NCI-H128 (cell line): ENCODE results near the gene TAF9.
"Not testable (repeated sequence)": the region's sequence is repeated elsewhere in the genome, so short reads cannot be mapped to it uniquely, and the experiment has no call there.

Experiments used
- DNase-seq: peaks from one replicate; lab custom pipeline; 2025; ENCODE audit not compliant: unreplicated experiment; lab: John Stamatoyannopoulos, UW

TAF9 gene

DNA sequence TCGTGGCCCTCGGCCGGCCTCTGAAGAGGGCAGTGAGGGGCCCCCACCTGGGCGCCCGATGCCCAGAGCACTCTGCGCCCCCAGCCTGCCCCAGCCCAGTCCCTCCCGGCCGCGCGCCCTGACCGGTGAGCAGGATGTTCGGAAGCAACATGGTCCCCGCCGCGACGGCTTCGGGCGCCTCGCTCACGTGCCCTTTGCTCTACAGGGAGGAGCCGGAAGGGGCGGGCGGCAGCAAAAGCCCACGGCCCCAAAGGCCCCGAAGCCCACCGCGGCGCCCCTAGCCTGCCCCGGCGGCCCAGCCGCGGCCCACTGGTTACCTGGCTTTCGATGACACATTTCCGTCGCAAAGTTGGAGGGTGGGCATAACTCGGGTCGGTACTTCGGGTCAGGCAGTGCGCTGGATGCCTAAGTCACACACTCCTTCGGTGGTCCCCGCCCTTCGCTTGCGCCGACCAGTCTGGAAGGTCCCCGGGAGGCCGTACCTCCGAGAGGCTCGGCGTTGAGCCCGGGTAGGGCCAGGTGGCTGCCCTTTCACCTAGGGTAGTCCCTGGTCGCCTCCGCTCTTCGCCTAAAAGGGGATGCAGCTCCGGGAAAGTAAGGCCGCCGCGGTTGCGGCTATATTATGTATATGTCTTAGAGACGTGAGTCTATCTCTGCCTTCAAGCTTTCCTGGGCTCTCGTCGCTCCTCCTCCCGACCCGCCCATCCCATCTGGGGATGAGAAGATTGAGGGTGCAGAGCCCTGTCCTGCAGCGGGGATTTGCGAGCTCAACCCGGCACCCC, at the start of gene TAF9, which contains the start of the genes AK6 and RAD17:
TAF9 (minus strand) TSS at position 181 of the 782 bp plus-strand sequence. CDS start 3,783 bp downstream, outside the sequence.
AK6 (minus strand) TSS at position 181 of the 782 bp plus-strand sequence; CDS start at position 151, 30 bp downstream.
RAD17 (plus strand) TSS at position 479 of the 782 bp plus-strand sequence. CDS start 2,391 bp downstream, outside the sequence.
- DNase-seq, result peak; percentile 70

GRCh38 chr5:69418554-69418953, 49.2 kb upstream of the TAF9 start:
- DNase-seq, result no peak

GRCh38 chr5:69416699-69417098, 47.4 kb upstream of the TAF9 start:
- DNase-seq, result no peak

- no peak for DNase-seq
Observed at GRCh38 chr5:69416180-69416579, 46.9 kb upstream of the TAF9 start.

GRCh38 chr5:69415584-69415958, 46.3 kb upstream of the TAF9 start:
- no peak for DNase-seq

DNA sequence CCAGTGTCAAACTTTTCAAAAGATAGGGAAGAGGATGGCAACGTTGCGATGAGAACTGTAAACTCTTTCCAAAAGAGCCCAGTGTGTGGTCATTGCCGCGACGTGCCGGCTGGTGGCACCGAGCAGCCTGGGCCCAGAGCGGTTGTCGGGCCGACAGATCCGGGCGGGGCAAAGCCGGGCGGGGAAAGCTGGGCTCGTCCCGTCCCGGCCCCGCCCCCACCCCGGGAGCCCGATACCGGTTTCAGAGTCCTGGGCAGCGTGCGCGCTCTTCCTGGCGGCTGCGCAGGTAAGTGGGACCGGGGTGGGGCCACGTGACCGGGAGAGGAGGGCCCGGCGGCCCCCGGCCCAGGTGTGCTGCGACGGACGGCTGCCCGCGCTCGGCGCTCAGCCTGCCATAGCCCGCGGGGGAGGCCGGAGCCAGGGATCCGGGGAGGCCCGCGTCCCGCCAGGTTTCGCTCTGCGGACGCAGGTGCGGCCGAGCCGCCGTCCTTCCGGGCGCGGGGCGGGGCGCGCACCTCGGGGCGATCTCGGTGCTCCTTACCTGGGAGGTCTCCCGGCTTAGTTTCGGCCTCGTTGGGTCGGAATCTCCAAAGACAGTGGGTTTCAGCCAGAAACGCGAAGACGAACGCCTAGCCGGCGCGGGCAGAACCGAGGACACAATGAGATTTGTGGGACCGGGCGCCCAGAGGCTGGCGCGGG, 45.7 kb upstream of the TAF9 start, which contains the start of gene MARVELD2:
MARVELD2 (plus strand) TSS at position 232 of the 699 bp plus-strand sequence. CDS start 4,270 bp downstream, outside the sequence.
- DNase-seq, result peak; percentile 62

DNA sequence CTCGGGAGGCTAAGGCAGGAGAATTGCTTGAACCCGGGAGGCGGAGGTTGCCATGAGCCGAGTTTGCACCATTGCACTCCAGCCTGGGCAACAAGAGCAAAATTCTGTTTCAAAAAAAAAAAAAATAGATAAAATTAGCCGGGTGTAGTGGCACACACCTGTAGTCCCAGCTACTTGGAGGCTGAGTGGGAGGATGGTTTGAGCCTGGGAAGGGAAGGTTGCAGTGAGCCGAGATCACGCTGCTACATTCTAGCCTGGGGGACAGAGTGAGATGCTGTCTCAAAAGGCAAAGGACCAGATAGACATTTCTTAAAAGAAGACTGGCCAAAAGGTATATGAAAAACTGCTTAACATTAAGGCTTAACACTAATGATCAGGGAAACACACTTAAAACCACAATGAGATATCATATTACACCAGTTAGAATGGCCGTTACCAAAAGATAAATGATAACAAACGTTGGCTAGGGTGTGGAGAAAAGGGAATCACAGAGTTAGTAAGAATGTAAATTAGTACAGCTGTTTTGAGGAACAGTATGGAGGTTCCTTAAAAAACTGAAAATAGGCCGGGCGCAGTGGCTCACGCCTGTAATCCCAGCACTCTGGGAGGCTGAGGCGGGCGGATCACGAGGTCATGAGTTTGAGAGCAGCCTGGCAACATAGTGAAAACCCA, 35.5 kb upstream of the TAF9 start:
- no peak for DNase-seq

DNA sequence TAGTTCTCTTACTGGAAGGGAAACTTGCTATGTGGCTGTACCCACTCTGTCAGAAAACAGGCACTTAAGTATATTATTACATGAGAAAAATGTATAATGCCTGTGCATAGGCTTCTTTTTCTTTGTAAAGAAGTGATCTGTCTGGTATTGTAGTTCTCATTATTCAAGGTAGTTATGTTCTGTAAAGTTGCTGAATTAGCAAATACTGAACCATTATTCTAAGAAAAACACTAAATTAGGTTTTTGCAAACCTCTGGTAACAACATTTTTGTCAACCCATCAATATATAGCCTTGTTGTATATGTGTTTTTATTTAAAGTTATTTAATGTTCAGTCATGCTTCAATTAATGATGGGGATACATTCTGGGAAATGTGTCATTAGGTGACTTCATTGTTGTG, 9.1 kb upstream of the TAF9 start:
- no peak for DNase-seq

DNA sequence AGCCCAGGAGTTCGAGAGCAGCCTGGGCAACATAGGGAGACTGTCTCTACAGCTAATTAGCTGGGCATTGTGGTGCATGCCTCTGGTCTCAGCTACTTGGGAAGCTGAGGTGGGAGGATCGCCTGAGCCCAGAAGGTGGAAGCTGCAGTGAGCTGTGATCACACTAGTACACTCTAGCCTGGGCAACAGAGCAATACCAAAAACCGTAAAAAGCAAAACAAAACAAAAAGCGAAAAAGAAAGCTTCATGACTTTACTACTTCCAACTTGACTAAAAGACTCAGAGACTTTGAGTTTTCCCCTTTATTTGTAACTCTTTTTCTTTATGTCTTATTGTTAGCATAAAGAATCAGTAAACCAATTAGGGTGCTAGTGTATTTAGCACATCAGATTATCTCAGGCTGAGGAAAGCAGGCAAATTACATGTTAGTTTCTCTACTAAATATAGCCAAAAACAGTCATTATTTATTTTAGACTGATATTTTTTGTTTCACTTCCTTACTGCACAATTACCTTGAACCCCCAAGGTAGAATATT, 5.7 kb upstream of the TAF9 start:
- DNase-seq, result no peak

GRCh38 chr5:69372394-69372793, 3.1 kb upstream of the TAF9 start:
- no peak for DNase-seq

DNA sequence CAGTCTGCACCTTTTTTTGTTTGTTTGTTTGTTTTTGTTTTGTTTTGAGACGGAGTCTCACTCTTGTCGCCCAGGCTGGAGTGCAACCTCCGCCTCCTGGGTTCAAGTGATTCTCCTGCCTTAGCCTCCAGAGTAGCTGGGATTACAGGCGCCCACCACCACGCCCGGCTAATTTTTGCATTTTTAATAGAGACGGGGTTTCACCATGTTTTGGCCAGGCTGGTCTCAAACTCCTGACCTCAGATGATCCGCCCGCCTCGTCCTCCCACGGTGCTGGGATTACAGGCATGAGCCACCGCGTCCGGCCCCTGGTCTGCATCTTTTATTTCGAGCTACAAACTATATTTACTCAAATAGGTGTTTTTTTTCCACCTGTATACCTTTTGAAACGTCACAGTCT, 1.0 kb upstream of the TAF9 start:
- not testable (repeated sequence) for DNase-seq

DNA sequence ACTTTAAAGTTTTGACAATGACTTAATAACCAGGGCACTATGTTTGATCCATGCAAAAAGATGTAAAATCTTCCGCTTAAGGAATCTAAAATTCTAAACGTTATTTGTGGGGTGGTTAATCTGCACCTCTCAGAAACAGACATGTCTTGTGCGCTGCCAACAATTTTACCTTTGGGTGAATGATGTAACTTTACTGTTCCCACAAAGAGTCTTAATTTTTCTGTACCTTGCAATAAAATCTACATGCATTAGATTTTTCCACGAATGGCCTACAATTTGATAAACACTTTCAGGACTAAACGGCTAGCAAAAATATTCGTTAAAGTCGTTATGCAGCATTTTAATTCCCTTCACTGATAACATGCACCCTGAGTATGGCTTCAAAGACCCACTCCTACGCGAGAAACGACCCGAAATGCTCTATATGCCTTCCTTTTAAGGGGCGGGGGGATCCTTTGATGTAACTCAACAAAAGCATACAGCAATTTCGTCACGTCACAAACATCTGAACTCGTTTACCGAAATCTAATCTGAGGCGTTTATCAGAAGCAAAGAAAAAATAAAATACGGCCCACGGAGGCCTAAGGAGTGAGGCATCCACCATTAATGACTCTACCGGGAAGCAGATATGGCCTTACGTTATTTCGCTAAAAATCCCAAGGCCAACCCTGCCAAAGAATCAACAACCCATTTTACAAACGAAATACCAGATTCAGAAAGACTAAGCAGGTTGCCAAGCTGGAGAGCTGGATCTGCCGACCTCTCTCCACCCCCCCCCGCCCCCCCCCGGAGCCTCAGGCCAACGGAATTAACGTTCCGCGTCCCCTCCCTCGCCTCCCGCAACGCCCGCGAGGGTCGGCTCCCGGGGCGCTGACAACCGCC, 621 bp downstream of the TAF9 start:
- no peak for DNase-seq

DNA sequence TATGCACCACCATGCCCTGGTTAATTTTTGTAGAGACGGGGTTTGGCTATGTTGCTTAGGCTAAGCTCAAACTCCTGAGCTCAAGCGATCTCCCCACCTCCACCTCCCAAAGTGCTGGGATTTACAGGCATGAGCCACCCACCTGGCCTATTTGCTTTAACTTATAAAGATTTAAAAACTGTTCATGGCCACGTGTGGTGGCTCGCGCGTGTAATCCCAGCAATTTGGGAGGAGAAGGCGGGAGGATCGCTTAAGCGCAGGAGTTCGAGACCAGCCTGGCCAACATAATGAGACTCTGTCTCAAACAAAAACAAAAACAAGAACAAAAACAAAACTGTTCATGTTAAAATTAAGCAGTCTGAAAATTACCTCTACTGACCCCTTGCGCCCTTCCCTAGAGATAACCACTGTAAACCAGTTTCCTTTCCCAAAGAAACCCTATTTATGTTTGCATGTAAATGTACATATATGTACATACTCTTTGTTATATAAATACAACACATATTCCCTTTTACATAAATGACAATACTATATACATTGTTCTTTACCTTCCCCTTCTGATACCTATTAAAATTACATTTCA, 1.5 kb downstream of the TAF9 start:
- DNase-seq, result no peak

- DNase-seq, result no peak
Observed at GRCh38 chr5:69364850-69365249, 4.5 kb downstream of the TAF9 start.

DNA sequence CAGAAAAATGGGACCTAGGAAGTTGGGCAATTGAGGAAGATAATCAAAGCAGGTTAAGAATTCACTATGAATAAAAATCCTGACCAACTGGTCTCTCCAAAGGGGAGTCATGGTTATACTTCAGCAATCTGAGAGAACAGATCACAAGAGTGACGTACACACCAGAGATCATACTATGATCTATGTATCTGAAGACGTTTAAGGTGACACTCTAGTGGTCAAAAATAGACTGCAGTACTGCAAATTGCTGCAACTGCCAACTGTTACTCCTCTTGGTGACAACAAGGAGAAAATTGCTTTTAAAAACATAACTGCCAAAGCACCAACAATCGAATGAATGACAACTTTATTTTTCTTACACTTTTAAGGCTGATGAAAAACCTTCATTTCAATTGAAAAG, 4.9 kb downstream of the TAF9 start:
- no peak for DNase-seq

DNA sequence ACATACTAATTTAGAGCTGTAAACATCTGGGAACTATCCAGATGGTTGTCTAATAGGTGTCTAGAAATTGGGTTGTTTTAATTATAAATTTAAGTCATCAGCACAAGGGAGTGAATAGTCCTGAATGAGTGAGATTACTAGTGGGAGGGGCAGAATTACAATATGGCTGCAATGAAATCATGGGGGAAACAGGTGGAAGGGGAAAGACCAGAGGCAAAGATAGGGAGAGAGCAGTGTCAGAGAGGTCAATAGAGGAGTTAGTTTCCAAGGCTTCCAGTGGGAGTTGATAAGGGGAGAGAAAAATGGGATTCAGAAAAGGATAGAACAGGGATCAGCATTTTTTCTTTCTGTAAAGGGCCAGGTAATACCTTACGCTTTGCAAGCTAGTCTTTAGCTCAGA, 8.9 kb downstream of the TAF9 start:
- DNase-seq, result no peak

GRCh38 chr5:69359699-69360098, 9.6 kb downstream of the TAF9 start:
- no peak for DNase-seq

- DNase-seq, result no peak
Observed at GRCh38 chr5:69350664-69351063, 18.7 kb downstream of the TAF9 start.

GRCh38 chr5:69343083-69343482, 26.2 kb downstream of the TAF9 start:
- DNase-seq, result no peak
